ENCODE results near the gene PTPRN2. TPM values are rescaled to one million over a fixed set of nuclear protein-coding genes. Genes with fewer than 3 reads are reported as not detected.

PTPRN2 gene
- polyA plus RNA-seq, 1 experiment: 0.31 TPM

DNA sequence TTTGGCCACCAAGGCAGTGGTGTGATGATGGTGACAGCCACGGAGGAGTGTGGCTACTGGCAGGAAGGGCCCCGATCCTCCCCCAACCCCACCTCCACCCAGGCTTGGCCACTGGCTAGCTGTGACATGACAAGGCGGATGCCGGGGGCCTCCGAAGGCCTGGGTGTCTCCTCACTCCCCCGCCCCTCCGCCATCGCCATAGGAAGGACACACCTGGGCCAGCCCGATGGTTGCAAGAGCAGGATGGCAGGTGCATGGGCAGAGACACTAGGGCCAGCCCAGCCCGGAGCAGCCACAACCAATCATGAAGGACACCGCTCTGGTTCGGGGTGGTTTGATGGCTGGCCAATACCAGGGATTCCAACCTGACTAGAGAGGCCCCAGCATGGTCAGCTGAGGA is 81.0 kb downstream of the PTPRN2 start:
- Histone ChIP-seq H3K36me3 (ENCODE audit: control insufficient read depth, insufficient read depth, low read length) (no peaks in the 10 kb centered on the region), H3K27me3 (ENCODE audit: control insufficient read depth, insufficient read depth, low read length) (no peaks in the 10 kb centered on the region), H3K4me3 (ENCODE audit: low read depth, low read length) (no peak overlapping the region)
- no peak for TF ChIP-seq CTCF (IDR thresholded peaks at IDR 0.05; ENCODE audit: insufficient read depth, low read depth, low read length)
- CTCF ChIA-PET: no interaction called here
- POLR2A ChIA-PET: no interaction called here
- DNase-seq (ENCODE audit: low read depth): no peak

DNA sequence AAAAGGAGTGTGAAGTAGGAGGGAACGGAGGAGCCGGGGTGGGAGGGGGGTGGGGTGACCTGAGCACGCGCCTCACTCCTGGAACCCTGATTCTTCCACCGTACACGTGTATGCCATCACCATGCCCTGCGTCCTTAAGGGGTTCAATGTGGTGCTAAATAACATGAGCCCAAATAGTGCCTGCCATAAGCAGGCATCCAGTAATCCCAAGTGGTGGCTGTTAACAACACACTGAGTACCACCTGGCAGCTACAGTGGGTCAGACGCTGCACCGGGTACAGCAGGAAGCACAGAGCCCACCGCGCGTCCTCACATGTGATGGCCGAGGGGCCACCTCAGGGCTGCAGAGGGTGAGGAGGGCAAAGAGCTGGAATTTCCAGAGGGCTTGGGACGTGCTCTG is 81.9 kb downstream of the PTPRN2 start:
- no peak for TF ChIP-seq CTCF (IDR thresholded peaks at IDR 0.05; ENCODE audit: insufficient read depth, low read depth, low read length)
- Histone ChIP-seq H3K27me3 (ENCODE audit: control insufficient read depth, insufficient read depth, low read length) (no peaks in the 10 kb centered on the region), H3K36me3 (ENCODE audit: control insufficient read depth, insufficient read depth, low read length) (no peaks in the 10 kb centered on the region), H3K4me3 (ENCODE audit: low read depth, low read length) (no peak overlapping the region)
- DNase-seq (ENCODE audit: low read depth): no peak
- CTCF ChIA-PET: no interaction called here
- POLR2A ChIA-PET: no interaction called here

DNA sequence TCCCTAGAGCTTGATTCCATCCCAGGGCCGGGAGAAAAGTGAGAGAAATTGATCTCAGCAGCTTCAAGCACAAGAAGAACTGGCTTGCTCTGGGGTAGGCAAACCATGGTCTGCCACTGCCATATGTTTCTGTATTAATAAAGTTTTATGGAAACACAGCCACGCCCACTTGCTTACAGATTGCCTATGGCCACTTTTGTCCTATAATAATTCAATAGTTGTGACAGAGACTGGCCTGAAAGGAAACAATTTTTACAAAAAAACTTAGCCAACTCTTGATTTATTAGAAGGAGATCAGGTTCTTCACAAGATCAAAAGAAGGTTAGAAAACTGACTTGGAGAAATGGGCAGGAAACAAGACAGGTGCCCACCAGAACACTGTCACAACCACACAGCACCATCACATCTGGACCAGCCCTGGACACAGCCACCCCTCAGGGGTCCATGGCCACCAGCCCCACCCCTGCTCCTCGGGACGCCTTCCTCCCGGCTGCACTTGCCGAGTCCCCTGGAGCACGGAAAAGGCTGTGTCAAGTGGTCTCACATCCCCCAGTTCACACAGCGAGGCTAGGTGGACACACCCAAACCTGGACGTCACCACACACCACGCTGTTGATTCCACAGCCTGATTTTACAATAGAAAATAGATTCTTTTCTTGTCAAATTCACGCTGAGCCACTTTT is 85.4 kb downstream of the PTPRN2 start:
- Histone ChIP-seq H3K27me3 (ENCODE audit: control insufficient read depth, insufficient read depth, low read length) (no peaks in the 10 kb centered on the region), H3K4me3 (ENCODE audit: low read depth, low read length) (no peak overlapping the region), H3K36me3 (ENCODE audit: control insufficient read depth, insufficient read depth, low read length) (no peaks in the 10 kb centered on the region)
- DNase-seq (ENCODE audit: low read depth): no peak
- POLR2A ChIA-PET: no interaction called here
- CTCF ChIA-PET: no interaction called here
- TF ChIP-seq CTCF (IDR thresholded peaks at IDR 0.05; ENCODE audit: insufficient read depth, low read depth, low read length): no peak

DNA sequence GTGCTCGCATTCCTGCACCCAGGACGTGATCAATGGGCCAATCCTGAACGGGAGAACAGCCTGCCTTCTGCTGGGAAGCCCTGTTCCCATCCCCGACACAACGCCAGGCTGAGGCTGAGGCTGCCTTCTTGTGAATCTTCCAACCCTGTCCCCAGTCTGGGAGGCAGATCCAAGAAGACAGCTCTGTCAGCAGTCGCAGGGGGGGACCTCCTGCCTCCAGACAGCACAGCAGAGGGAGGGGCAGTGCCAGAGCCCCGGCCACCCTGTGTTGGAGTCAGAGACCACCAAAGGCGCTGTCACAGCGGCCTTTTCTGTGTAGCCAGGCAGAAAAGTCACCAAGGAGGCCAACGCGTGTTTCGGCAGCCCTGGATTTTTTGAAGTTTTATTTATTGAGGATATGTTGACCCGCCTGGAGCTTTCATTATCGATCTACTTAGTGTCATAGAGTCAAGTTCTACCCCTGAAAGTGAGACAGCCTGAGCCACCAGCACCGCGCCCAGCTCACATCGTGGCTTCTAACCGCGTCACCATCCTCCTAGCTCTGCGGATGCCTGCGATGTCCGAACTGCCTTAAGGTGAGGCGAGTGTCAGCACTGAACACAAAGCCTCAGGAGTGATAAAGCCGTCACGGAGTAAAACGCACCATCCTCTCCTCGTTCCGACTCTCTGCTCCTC is 86.1 kb downstream of the PTPRN2 start:
- H3K4me3 ChIP-seq (ENCODE audit: low read depth, low read length): no peak overlapping the region
- POLR2A ChIA-PET: no interaction called here
- H3K27me3 ChIP-seq (ENCODE audit: control insufficient read depth, insufficient read depth, low read length): no peaks in the 10 kb centered on the region
- H3K36me3 ChIP-seq (ENCODE audit: control insufficient read depth, insufficient read depth, low read length): no peaks in the 10 kb centered on the region
- DNase-seq (ENCODE audit: low read depth): no peak
- CTCF ChIA-PET: no interaction called here
- TF ChIP-seq CTCF (IDR thresholded peaks at IDR 0.05; ENCODE audit: insufficient read depth, low read depth, low read length): no peak

DNA sequence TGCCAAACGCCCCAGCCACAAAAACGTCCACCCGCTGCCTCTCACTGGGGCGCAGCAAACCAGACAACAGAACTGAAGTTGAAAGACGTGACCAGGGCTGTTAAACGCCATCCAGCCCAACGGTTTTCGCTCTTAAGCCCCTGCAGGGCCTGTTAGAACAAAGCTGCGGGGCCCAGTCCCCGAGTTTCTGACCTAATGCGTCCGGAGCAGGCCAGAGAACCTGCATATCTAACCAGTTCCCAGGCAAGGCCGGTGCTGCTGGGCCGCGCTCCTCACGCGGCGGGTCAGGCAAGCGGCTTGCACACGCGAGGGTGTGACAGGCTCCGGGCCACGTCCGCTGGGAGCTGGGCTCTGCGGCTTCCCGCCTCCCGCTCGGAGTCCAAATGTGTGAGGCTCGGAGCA is 87.0 kb downstream of the PTPRN2 start:
- Histone ChIP-seq H3K27me3 (ENCODE audit: control insufficient read depth, insufficient read depth, low read length) (no peaks in the 10 kb centered on the region), H3K36me3 (ENCODE audit: control insufficient read depth, insufficient read depth, low read length) (no peaks in the 10 kb centered on the region), H3K4me3 (ENCODE audit: low read depth, low read length) (no peak overlapping the region)
- ChIA-PET POLR2A (no interaction called here), CTCF (no interaction called here)
- TF ChIP-seq CTCF (IDR thresholded peaks at IDR 0.05; ENCODE audit: insufficient read depth, low read depth, low read length): no peak
- DNase-seq (ENCODE audit: low read depth): no peak

All from BJ (cell line).